NB4 (cell line): ENCODE measurements around the gene HOXD1.

Experiments
- DNase-seq: peaks from one replicate; pipeline ENCODE4 v3.0.0; 2010; ENCODE audit warnings: low read depth
- H3K4me3 ChIP-seq: one replicate; pipeline ENCODE4 v1.5.1; 2011; ENCODE audit warnings: mild to moderate bottlenecking, low read depth, low read length, moderate library complexity
- CTCF ChIP-seq: IDR thresholded peaks from one replicate; pipeline ENCODE4 v1.5.1; 2012; ENCODE audit warnings: low read depth, low read length
- MAX ChIP-seq: IDR thresholded peaks from 2 replicates; pipeline ENCODE4 v1.6.1; 2011; ENCODE audit warnings: low read depth, low read length
- MYC ChIP-seq: IDR thresholded peaks from 2 replicates; pipeline ENCODE4 v1.6.1; 2011; ENCODE audit warnings: low read depth, low read length
- POLR2A ChIP-seq: IDR thresholded peaks from 2 replicates; pipeline ENCODE4 v1.6.1; 2011; ENCODE audit warnings: mild to moderate bottlenecking; ENCODE audit not compliant: insufficient read length; ENCODE audit errors: extremely low read depth

HOXD1 gene

GRCh38 chr2:176164611-176165369 lies 23.7 kb upstream of the HOXD1 start:
- TF ChIP-seq MAX (no peak), MYC (no peak), POLR2A (no peak), CTCF (no peak)
- H3K4me3 ChIP-seq, result no peak overlapping the region
- DNase-seq, result no peak

- H3K4me3 ChIP-seq, result no peak overlapping the region
- TF ChIP-seq MYC (no peak), POLR2A (no peak), CTCF (no peak), MAX (no peak)
- no peak for DNase-seq
These were observed 23.0 kb upstream of the HOXD1 start for GRCh38 chr2:176165370-176166050.

GRCh38 chr2:176166272-176166671 lies 22.2 kb upstream of the HOXD1 start:
- no peak for TF ChIP-seq MAX
- no peak for TF ChIP-seq CTCF
- TF ChIP-seq POLR2A, result no peak
- DNase-seq, result no peak
- H3K4me3 ChIP-seq, result no peak overlapping the region

- H3K4me3 ChIP-seq, result no peak overlapping the region
- TF ChIP-seq POLR2A (no peak), CTCF (no peak), MAX (no peak), MYC (no peak)
These were observed 21.1 kb upstream of the HOXD1 start for GRCh38 chr2:176167398-176167797.

GRCh38 chr2:176169181-176169580 lies 19.3 kb upstream of the HOXD1 start:
- H3K4me3 ChIP-seq, result no peak overlapping the region
- TF ChIP-seq MAX, result no peak
- TF ChIP-seq POLR2A, result no peak
- no peak for TF ChIP-seq CTCF
- no peak for TF ChIP-seq MYC
- DNase-seq, result no peak

More at GRCh38 chr2:176167398-176167797, 21.1 kb upstream of the HOXD1 start:
- no peak for DNase-seq
